GM19452 (cell line): ENCODE data around the gene STXBP4.
"Not testable (repeated sequence)": the region's sequence is repeated elsewhere in the genome, so short reads cannot be mapped to it uniquely, and the experiment has no call there.

Experiments used
- ATAC-seq: cut with Tn5 transposase; IDR thresholded peaks from one replicate; pipeline ENCODE4 v1.9.1; 2021; ENCODE audit not compliant: unreplicated experiment

STXBP4 gene

DNA sequence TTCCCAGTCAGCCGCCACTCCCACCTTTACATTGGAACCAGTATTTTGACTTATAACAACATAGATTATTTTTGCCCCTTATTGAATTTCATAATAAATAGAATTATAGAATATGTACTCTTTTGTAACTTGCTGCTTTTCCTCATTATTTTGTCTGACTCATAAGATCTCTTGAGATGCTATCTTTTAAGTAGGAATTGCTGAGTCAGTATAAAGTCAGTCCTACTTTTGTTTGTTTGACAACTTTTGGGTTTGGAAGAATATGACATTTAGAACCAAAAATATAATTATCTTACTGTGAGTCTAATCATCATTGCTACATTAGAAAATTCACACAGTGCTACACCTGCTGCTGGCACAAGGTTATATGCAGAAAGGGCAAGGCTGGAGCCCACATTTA is 69.7 kb downstream of the STXBP4 start:
- ATAC-seq: no peak

DNA sequence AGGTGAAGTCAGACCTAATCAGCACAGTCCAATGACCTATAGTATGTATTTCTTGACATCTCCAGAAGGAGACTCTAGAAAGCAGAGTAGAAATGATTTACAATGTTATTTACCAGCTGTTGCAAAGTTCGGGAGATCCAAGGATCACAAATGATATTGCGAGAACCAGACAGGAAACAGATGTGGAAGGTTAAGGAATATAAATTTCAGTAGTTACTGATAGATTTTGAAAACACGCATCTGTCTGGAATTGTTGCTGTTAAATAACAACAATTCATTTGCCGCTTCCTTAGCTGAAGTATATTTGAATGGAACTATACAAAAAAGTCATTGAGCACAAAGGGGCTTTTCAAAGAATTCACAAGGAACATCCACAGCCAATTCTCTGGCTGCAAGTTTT is 72.0 kb downstream of the STXBP4 start:
- no peak for ATAC-seq

DNA sequence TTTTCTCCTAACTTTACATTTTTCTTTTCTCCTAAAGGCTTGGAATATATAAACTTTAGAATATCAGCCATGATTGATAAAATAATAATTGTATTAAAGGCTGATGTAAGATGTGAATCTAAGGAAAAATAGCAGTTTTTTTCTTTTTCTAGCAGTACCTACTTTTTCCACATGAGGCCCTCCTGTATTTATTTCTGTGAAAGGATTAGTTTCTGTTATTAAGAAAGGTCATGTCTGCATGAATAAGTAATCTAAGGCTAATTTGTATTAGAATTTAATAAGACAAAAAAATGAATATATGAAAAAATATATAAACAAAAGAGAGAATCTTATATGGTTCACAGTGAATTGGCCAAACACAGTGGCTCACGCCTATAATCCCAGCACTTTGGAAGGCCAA is 85.3 kb downstream of the STXBP4 start:
- no peak for ATAC-seq

DNA sequence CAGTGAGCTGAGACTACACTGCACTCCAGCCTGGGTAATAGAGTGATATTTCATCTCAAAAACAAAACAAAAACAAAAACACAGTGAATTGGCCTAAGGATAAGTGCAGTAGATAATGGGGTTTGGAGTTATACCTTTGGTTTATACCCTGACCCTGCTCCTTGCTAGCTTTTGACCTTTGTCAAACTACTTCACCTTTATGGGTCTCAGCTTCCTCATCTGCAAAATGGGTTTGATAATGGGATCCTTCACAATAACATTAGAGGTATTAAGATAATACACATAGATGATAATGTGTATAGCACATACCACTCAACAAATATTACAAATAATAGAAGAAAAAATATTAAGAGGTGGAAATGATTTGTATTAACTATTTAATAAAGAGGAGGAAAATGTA is 85.9 kb downstream of the STXBP4 start:
- no peak for ATAC-seq

DNA sequence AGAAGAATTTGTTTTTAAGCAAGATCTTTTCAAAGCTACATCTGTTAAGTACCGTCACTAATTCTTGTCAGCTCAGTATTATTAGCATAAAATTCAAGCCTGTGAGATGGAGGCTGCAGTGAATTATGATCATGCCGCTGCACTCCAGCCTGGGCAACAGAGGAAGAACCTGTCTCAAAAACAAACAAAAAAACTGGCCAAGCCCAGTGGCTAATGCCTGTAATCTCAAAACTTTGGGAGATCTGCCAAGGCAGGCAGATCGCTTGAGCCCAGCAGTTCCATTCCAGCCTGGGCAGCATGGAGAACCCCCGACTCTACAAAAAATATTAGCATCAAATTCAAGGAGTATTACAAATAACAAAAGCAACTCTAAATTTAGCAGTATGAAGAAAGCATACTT is 88.0 kb downstream of the STXBP4 start:
- ATAC-seq: no peak

DNA sequence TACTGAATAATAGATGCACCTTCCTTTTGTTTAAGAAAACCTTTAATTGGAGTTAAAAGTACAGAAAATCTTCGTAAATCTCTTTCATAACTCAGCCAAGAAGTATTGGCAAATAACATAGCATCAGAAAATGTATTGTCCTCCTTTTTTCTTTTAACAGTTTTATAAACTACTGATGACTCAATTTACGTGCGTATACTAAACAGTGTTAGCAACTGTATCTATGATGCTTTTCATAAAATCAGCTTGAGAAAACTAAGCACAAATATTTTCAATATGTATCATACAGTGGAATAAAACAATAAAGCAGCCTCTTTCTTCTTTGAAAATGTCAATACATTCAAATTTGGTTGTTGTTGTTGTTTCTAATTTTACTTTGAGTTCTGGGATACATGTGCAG is 88.6 kb downstream of the STXBP4 start:
- ATAC-seq: no peak

DNA sequence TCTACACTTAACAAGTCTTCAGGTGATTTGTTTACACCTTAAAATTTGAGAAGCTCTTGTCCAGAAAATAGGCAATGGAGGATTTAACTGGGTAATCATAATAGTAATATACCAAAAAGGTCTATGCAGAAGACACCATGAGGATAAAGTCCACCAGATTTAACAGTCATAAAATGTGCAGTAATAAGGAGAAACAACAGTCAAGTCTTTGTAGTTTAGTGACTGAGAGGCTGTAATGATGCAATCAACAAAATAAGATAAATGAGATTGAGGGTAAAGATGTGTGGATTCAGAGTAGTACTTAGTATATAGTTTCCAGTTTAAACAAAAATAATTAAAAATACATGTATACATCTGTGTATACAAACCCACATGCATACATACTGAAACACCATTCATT is 91.2 kb downstream of the STXBP4 start:
- no peak for ATAC-seq

DNA sequence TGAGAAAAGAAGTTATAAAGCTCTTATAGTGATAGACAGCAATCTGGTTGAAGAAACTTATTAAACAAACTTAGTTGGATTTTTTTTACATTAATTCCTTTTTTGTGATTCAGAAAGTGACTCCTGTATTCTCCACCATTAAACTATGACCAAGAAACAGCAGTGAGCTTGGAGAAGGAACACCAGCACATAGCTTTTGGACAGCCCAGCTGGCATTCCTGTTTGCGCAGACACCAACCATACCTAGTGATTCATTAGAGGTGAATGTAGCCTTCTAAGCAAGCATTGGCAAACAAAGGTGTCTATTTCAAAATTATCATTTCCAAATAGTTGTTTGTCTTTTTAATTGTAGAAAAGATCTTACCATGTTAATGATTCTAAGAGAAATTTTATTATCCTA is 94.4 kb downstream of the STXBP4 start:
- no peak for ATAC-seq

DNA sequence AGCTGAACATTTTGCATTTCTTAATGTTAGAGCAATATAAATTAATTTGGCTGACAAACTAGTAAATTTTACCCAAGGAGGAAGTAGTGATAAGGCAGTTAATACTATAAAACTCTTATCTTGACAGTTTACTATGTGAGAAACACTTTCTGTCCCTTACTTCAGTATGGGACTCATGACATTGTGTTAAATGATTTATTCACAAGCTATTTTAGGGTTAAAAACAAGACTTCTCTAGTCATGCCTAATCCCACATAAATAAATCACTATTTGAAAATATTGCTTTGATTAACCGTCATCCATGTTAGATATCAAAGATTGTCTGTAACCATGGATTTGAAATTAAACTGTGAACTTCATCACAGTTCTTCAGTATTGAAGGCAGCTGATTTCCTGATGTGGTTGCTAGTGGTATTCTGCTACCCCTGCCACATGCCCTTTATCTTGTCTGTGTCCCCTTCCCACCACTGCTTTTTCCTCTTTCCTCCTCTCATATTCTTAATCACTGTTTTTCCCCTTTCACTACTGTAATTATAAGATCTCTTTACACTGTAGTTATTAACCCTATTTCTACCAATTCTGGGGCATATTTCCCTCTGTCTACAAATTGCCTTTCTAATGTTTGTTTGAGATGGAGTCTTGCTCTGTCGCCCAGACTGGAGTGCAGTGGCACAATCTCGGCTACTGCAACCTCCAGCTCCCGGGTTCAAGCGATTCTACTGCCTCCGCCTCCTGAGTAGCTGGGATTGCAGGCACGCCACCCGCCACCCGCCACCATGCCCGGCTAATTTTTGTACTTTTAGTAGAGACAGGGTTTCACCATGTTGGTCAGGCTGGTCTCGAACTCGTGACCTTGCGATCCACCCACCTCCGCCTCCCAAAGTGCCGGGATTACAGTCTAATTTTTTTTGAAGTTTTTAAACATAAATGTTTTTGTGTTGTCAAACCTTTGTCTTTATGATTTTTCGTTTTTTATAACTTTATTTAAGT is 95.6 kb downstream of the STXBP4 start:
- no peak for ATAC-seq

DNA sequence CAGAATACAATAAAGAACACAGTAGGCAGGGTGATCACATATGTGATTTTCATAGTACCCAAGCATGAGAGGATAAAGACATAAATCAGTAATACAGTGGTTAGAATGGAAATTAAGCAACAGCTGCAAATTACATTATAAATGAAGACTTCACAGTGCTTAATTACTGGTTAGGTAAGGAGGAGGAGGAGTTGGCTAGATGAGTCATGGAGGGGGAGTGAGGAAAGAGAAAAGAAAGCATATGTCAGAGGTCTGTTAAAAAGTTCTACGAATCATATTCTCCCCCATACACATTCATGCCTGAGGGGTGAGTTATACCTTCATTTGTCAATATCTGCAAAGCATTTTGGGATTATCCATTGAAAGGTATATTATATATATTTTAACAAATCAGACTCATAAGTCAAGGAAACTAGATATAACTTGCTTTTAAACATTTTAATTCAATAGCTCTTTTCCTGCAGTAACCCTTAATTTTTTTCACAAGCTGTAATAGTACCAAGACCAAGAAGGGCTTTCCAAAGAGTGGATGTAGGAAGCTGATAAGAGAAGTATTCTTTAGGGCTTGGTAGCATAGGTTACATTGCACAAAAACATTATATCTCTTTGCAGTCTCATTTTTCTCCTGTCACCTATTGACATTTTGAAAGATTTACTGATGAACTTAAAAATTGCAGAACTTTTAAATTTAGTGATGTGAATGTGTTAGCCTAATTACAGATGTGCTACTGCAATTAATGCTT is 99.3 kb downstream of the STXBP4 start:
- no peak for ATAC-seq

DNA sequence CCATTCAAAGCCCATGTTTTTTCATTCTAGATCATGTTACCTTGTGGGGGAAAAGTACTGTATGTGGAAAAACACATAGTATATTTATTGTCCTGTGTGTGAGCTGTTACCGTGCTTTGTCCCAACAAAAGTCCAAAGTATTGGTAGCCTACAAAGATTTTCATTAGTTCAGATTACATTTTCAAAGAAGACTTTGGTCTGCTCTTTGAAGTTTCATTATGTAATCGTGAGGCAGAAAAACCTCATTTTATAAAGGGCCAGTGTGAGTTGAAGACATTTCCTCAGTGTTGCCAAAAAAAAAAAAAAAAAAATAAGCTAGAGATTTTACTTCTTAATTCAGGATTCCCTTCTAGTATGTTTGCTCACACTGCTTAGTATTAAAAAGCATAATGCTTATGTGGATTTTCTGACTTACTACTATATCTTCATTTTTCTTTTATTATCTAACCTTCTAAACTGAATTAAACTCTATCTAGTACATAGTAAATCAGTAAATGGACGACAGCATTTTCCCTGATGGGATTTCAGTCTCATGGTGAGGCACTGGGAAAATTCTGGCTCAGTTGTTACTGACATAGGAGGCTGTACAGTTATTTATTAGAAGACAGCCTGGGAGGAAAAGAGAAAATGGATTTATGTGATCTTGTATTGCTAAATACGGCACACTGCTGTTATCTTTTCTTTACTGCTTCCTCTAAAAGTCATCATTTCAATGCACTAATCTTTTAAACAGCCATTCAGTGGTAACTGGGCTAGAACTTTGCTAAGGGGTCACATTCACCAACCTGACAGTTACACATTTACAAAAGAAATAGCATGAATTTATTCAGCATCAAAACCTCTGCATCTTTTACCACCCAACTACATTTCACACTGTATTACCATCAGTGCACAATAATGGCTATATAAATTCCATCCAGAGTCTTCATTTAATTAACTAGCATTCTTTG is 100.6 kb downstream of the STXBP4 start:
- no peak for ATAC-seq

DNA sequence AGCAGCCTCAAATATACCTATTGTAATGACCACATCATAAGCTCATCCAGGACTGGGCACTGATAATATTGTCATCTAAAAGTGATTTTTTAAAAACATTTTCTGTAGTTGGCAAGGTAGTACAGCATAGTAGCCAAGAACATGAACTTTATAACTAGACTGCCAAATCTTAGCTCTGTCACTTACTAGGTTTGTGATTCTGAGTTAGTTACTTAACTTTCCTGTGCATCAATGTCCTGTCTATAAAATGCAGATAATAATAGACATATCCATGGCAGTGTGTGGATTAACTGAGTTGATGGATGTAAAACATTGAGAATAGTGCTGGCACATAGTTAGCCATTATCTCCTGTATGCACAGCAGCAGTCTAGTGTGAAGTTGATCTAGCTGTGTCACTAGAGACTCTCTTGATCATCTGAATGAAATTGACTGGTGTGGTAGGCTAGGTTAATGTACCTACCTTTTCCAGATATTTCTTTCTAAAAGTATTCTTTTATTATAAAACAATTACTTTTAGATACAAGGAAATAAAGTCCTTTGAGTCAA is 101.5 kb downstream of the STXBP4 start:
- no peak for ATAC-seq

DNA sequence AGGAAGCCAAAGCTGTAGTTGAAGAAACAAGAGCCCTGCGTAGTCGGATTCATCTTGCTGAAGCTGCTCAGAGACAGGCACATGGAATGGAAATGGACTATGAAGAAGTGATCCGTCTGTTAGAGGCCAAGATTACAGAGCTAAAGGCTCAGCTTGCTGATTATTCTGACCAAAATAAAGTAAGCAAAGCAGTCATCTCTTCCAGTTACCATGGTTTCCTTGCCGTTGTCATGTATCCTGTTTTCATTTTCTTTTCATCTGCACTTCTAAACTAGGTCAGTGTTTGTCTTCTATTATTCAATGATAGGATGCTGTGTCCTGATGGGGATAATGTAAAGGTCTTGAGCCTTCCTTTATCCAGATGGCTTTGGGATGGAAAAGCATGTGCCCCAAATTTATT is 104.3 kb downstream of the STXBP4 start:
- no peak for ATAC-seq

DNA sequence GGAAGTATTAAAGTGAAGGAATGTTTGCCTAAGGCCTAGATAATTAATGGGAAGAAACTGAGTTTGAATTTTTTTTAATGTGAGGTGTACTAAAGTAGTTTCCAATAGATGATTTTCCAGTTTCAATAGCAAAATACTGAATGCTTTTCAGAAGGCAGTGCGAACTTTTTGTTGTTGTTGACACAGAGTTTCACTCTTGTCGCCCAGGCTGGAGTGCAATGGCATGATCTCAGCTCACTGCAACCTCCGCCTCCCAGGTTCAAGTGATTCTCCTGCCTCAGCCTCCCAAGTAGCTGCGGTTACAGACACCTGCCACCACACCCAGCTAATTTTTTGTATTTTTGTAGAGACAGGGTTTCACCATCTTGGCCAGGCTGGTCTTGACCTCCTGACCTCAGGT is 104.9 kb downstream of the STXBP4 start:
- not testable (repeated sequence) for ATAC-seq

DNA sequence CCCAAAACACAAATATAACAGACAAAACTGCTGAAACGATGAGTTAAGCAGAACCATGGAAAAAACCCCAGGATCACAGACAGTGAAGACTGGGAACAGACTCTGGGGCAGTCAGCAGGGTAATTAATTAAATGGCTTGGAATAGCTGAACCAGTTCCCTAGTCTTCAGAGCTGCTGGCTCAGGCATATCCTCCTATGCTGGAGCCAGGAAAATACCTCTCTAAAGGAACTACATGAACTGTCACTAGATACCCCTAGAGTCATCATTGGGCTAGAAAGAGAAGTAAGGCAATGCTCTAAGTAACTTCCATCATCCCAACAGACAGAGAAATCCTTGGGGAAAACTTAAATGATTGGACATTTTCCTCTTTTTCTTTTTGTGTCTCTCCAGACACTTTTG is 113.0 kb downstream of the STXBP4 start:
- no peak for ATAC-seq

DNA sequence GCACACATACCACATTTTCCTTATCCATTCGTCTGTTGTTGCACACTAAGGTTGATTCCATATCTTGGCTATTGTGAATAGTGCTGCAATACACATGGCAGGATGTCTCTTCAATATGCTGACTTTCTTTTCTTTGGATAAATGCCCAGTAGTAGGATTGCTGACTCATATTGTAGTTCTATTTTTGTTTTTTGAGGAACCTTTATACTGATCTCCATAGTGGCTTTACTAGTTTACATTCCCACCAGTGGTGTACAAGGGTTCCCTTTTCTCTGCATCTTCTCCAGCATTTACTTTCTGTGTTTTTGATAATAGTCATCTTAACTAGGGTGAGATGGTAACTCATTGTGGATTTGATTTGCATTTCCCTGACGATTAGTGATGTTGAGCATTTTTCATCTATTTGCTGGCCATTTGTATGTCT is 118.1 kb downstream of the STXBP4 start:
- no peak for ATAC-seq

DNA sequence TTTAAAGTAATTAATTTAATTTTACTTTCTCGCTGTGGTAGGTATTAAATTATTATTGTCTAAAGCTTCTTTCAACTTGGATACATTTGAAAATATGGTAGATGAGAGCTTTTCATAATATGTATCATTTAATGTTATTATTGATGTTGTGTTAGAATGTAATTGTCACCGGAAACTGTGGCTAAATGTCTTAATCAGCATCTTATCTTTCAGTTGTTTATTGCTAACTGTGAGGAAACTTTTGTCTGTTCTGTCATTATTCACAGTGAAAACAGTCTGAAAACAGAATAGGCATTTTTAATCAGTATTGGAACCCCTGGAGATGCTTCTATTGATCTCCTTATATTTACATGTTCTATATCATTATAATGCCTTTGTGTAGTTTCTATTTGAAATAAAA is 120.7 kb downstream of the STXBP4 start:
- ATAC-seq: no peak

DNA sequence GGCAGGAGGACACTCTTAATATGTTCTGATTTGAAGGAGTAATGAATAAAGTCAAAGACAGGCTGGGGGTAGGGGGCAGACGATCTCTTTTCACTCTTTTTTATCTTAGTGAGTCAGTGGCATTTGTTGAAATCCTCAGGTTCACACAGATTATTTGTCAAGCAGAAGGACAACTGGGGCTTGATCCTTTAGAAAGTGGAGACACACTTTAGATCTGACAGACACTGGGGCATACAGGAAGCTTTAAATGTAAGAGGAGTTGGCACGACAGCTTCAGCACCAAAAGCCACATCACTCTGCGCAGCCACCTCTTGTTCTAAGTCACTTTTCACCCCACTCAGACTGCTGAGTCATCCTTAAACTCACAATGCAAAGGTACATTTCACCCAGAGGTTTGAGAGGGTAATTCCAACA is 121.5 kb downstream of the STXBP4 start:
- ATAC-seq: peak; percentile 93

DNA sequence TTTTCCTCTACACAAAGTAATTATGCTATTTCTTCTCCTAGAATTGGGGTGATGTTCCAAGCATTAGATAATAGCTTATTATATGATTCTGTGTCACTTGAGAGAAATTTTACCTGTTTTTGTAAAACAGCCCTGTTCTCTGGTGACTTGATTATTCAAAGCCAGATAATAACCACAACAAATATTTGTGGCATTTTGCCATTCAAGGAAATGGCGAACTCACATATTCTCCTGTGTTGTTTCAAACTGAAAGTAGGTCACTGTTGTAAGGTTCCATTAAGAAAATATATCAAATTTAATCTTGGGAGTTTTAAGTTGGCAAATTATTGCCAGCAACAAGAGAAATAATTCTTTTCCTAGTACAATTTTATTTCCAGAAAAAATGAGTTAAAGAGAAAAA is 124.8 kb downstream of the STXBP4 start:
- no peak for ATAC-seq

DNA sequence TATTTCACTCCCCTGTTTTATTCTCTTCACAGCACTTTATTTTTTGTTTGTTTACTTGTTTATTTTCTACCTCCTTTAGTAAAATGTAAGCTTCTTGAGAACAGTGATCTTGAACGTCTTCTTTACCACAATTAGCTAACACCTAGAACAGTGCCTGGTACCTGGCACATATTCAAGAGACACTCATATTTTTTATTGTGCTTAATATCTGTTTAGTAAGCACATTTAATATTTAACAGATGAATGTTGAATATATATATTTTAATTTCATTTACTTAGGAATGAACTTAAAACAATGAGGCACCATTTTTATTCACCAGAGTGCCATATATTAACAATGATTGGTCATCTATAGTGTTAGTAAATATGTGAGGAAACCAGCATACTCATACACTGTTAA is 130.2 kb downstream of the STXBP4 start:
- ATAC-seq: no peak

DNA sequence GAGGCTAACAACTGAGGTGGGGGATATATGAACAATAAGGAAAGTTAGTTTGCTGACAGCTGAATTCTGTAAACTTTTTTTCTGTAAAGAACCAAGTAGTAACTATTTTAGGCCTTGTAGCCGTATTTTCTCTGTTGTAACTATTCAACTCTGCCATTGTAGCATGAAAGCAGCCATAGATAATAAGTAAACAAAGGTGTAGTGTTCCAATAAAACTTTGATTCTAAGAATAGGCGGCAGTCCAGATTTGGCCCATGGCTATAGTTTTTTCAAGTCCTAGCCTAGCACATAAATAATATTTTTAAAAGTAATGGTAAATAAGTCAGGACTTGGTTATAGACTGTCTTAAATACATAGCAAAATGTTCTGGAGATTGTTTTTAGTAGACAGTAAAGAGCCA is 142.0 kb downstream of the STXBP4 start:
- no peak for ATAC-seq
